Glutamatergic neuron (in vitro differentiated cells): Measurements from ENCODE around the gene ANGPTL4. TPM values are rescaled to one million over a fixed set of nuclear protein-coding genes. Genes with fewer than 3 reads are reported as not detected.
A peak's percentile ranks its signal among the peaks of the same experiment; 100 is the strongest.

Experiments used
- DNase-seq: peaks from one replicate; pipeline ENCODE4 v3.0.0; 2022
- H3K27ac Mint-ChIP-seq: one replicate; pipeline ENCODE4 v1.8.0; 2020; ENCODE audit warnings: mild to moderate bottlenecking, mixed read lengths, inconsistent platforms; ENCODE audit not compliant: unreplicated experiment
- H3K27me3 Mint-ChIP-seq: one replicate; pipeline ENCODE4 v1.8.0; 2020; ENCODE audit warnings: mild to moderate bottlenecking, moderate library complexity, mixed read lengths, inconsistent platforms; ENCODE audit not compliant: unreplicated experiment
- H3K36me3 Mint-ChIP-seq: one replicate; pipeline ENCODE4 v1.8.0; 2020; ENCODE audit warnings: mild to moderate bottlenecking, mixed read lengths, inconsistent platforms; ENCODE audit not compliant: unreplicated experiment
- H3K4me1 Mint-ChIP-seq: one replicate; pipeline ENCODE4 v1.8.0; 2020; ENCODE audit warnings: mild to moderate bottlenecking, low read depth, mixed read lengths, inconsistent platforms; ENCODE audit not compliant: unreplicated experiment
- H3K4me3 Mint-ChIP-seq: one replicate; pipeline ENCODE4 v1.8.0; 2020; ENCODE audit warnings: mild to moderate bottlenecking, mixed read lengths, inconsistent platforms; ENCODE audit not compliant: unreplicated experiment
- H3K9me3 Mint-ChIP-seq: one replicate; pipeline ENCODE4 v1.8.0; 2020; ENCODE audit warnings: mild to moderate bottlenecking, moderate library complexity, mixed read lengths, inconsistent platforms; ENCODE audit not compliant: unreplicated experiment
- total RNA-seq: library from RNA; stranded (reverse); fragmentation: NEBNext Ultra II Directional; extraction: Animal tissue kit (Norgen Biotek cat#: 25700); gene quantifications from one replicate; pipeline ENCODE4 v1.2.1, GENCODE V29; 2021; ENCODE audit not compliant: unreplicated experiment
- TF ChIP-seq, protein P1 (sequence below): fragments of 200-600 bp; sonication (generic); IDR thresholded peaks from one replicate; pipeline ENCODE4 v1.5.0; 2021; ENCODE audit not compliant: partially characterized antibody, unreplicated experiment

ANGPTL4 gene
- total RNA-seq, 1 donor from 2014 or later = 0.51 TPM

DNA sequence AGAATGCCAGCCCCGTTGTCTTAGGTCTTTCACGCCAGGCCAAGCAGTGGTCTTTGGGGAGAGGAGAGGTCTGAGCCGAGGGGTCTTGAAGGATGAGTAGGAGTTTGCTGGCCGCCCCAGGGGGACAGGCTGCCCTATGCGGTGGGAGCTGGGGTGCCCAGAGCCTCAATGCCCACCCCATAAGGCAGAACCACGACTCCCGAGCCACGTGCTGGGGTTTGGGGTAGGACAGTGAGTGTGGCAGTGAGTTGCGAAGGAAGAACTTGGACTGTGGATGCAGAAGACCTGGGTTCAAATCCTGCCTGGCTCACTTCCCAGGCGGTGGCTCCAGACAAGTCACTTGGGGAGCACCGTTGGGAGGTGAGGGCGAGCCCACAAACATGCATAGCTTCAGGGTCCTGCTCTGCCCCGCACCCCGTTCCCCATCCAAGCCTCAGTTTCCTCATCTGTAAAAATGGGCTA, 31.7 kb downstream of the ANGPTL4 start:
- TF ChIP-seq, protein P1, sequence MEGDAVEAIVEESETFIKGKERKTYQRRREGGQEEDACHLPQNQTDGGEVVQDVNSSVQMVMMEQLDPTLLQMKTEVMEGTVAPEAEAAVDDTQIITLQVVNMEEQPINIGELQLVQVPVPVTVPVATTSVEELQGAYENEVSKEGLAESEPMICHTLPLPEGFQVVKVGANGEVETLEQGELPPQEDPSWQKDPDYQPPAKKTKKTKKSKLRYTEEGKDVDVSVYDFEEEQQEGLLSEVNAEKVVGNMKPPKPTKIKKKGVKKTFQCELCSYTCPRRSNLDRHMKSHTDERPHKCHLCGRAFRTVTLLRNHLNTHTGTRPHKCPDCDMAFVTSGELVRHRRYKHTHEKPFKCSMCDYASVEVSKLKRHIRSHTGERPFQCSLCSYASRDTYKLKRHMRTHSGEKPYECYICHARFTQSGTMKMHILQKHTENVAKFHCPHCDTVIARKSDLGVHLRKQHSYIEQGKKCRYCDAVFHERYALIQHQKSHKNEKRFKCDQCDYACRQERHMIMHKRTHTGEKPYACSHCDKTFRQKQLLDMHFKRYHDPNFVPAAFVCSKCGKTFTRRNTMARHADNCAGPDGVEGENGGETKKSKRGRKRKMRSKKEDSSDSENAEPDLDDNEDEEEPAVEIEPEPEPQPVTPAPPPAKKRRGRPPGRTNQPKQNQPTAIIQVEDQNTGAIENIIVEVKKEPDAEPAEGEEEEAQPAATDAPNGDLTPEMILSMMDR = no peak
- peaks cover 13% of the 10 kb centered on the region for H3K9me3 Mint-ChIP-seq
- H3K36me3 Mint-ChIP-seq = no peaks in the 10 kb centered on the region
- H3K4me3 Mint-ChIP-seq = no peak overlapping the region
- DNase-seq = no peak
- peaks cover 19% of the 10 kb centered on the region for H3K4me1 Mint-ChIP-seq
- no peak overlapping the region for H3K27ac Mint-ChIP-seq
- H3K27me3 Mint-ChIP-seq = peaks cover 7% of the 10 kb centered on the region

DNA sequence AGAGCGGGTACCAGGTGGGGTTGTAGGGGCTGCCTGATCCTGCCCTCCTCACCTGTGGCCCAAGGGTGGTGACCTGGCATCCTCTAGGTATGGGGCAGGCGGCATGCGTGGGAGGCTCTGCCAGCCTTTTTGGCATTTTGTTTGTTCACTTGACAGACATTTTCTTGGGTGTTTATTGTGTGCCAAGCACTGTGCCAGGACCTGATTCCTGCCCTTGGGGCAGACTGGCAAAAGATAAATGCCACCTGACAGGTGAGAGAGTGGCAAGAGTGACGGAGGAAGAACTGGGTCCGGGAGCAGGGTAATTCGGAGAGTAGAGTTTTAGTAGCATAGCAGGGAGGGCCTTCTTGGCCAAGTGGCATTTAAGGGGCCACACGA, 32.2 kb downstream of the ANGPTL4 start:
- no peak for DNase-seq
- Mint-ChIP-seq H3K36me3 (no peaks in the 10 kb centered on the region), H3K4me1 (peaks cover 19% of the 10 kb centered on the region), H3K4me3 (no peak overlapping the region), H3K27me3 (peaks cover 4% of the 10 kb centered on the region), H3K9me3 (peaks cover 13% of the 10 kb centered on the region), H3K27ac (no peak overlapping the region)
- TF ChIP-seq, protein P1 = no peak

DNA sequence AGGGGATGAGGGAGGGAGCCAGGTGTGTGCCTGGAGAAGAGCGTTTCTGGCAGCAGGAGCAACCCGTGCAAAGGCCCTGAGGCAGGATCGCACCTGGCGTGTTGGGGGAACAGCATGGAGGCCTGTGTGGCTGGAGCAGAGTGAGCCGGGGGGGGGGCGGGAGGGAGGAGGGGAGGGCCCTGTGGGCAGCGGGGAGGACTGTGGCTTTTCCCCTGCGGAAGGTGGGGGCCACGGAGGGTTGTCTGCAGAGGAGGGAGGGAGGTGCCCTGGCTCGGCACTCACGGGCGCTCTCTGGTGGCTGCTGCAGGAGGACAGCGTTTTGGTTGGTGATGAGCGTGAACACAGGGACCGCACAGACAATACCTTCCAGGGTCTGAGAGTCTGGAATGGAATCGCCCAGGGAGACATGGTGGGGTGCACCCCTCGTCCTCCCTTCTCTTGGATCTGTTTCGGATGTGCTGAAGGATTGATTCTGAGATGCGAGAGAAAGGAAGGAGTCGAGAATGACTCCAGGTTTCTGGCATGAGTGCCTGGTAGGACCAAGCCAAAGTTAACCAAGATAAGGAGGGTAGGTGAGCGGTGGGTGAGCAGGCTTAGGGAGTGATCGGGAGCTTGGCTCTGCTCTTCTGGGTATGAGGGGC, 32.7 kb downstream of the ANGPTL4 start:
- Mint-ChIP-seq H3K36me3 (no peaks in the 10 kb centered on the region), H3K9me3 (peaks cover 13% of the 10 kb centered on the region), H3K4me3 (peak overlapping the region; percentile 18), H3K27ac (no peak overlapping the region), H3K4me1 (peaks cover 19% of the 10 kb centered on the region), H3K27me3 (peaks cover 4% of the 10 kb centered on the region)
- TF ChIP-seq, protein P1 = no peak
- DNase-seq = peak; percentile 75

DNA sequence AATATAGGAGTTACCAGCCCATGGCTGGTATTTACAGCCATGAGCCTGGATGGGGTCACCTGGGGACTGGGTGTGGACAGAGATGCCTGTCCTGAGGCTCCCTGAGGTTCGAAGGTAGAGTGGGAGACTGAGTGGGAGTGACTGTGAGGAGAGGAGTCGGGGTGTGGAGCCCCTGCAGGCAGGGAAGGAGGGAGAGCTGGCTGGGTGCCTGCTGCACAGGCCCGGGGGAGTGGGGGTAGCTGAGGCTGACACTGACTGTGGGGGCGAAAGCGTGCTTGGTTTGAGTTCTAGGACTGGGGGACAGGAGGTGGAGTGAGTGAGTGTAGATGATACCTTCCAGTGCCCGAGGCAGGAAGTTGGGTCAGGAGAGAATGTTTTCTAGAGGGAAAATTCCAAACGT, 33.3 kb downstream of the ANGPTL4 start:
- DNase-seq = no peak
- peaks cover 4% of the 10 kb centered on the region for H3K27me3 Mint-ChIP-seq
- H3K4me3 Mint-ChIP-seq = peak overlapping the region; percentile 22
- TF ChIP-seq, protein P1 = no peak
- H3K4me1 Mint-ChIP-seq = peaks cover 17% of the 10 kb centered on the region
- H3K27ac Mint-ChIP-seq = no peak overlapping the region
- H3K36me3 Mint-ChIP-seq = no peaks in the 10 kb centered on the region
- peaks cover 15% of the 10 kb centered on the region for H3K9me3 Mint-ChIP-seq

DNA sequence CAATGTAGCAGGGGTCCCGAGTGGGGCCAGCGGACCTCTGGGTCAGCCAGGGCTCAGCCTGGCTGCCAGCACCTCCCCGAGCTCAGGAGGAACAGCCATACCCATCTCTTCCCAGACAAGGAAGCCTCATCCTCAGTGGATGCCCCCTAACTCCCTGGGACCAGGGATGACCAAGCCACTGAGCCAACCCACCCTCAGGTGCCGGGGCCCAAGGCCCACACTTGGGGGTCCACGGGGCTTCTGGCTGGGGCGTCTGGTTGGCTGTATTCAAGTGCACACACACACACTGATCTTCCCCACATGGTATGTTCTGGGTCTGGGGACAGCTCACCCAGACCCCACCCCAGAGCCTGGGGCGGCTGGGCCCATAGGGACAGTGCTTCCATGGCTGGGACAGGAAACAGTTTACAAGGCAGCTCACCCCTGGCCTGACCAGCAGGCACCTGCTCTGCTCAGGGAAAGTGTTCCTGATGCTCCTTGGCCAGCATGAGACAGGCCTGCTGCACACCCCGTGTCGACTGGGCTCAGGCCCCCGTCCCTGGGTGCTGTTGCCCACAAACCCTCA, 33.9 kb downstream of the ANGPTL4 start:
- H3K27ac Mint-ChIP-seq = no peak overlapping the region
- peaks cover 4% of the 10 kb centered on the region for H3K27me3 Mint-ChIP-seq
- DNase-seq = no peak
- no peak overlapping the region for H3K4me3 Mint-ChIP-seq
- H3K36me3 Mint-ChIP-seq = no peaks in the 10 kb centered on the region
- peaks cover 17% of the 10 kb centered on the region for H3K4me1 Mint-ChIP-seq
- TF ChIP-seq, protein P1 = no peak
- H3K9me3 Mint-ChIP-seq = peaks cover 15% of the 10 kb centered on the region
